CD4-positive, alpha-beta T cell (primary cell): ENCODE measurements around the gene ZGRF1. TPM values are rescaled to one million over a fixed set of nuclear protein-coding genes. Genes with fewer than 3 reads are reported as not detected.

Experiments used
- ATAC-seq: fragments of 200-7000 bp; cut with Tn5 transposase; one replicate; pipeline ENCODE4 v1.10.0; 2022; ENCODE audit warnings: mild to moderate bottlenecking; ENCODE audit not compliant: poor library complexity
- CTCF ChIA-PET: fragments of 350-600 bp; sonication (Branson Sonifier 250); formaldehyde crosslinking; loops from one replicate; lab custom pipeline; 2021; ENCODE audit warnings: antibody characterized with exemption, inconsistent platforms; lab: Charles Lee
- POLR2A ChIA-PET: fragments of 350-600 bp; sonication (Branson Sonifier 250); formaldehyde crosslinking; loops from one replicate; lab custom pipeline; 2021; ENCODE audit warnings: antibody characterized with exemption, inconsistent platforms; lab: Charles Lee
- DNase-seq, 14 experiments: peaks; one replicate each; pipeline ENCODE4 v3.0.0-alpha.2; 2013 to 2020; ENCODE audit warnings: mixed read lengths in 2 of 14
- H3K27ac ChIP-seq, 2 donors: one replicate each; pipeline versions ENCODE4 v1.5.1 to v1.7.0; 2013; ENCODE audit warnings: low read length in 2 of 2, low read depth in 1 of 2, mild to moderate bottlenecking in 1 of 2
- H3K27me3 ChIP-seq, 2 experiments: 1 replicate in 1 of 2; 2 replicates in 1 of 2; pipeline versions ENCODE4 v1.6.1 to v1.7.0; 2013; ENCODE audit warnings: low read length in 2 of 2, control low read depth in 1 of 2, mild to moderate bottlenecking in 1 of 2, moderate library complexity in 1 of 2; ENCODE audit not compliant: insufficient read depth in 2 of 2, control insufficient read depth in 1 of 2
- H3K36me3 ChIP-seq: one replicate; pipeline ENCODE4 v1.6.1; 2013; ENCODE audit warnings: low read length, control low read depth; ENCODE audit not compliant: insufficient read depth
- H3K4me1 ChIP-seq: one replicate; pipeline ENCODE4 v1.6.1; 2013; ENCODE audit warnings: low read length, control low read depth; ENCODE audit not compliant: insufficient read depth
- H3K4me3 ChIP-seq: one replicate; pipeline ENCODE4 v1.5.1; 2013; ENCODE audit warnings: mild to moderate bottlenecking, low read length, moderate library complexity
- H3K9me3 ChIP-seq, 2 experiments: 1 replicate in 1 of 2; 2 replicates in 1 of 2; pipeline versions ENCODE4 v1.6.1 to v1.7.0; 2013; ENCODE audit warnings: low read length in 2 of 2, mild to moderate bottlenecking in 2 of 2, control low read depth in 1 of 2, moderate library complexity in 1 of 2; ENCODE audit not compliant: control insufficient read depth in 1 of 2, insufficient read depth in 1 of 2
- H3K27ac Mint-ChIP-seq: one replicate; pipeline ENCODE4 v1.8.0; 2020; ENCODE audit warnings: mixed read lengths
- H3K27me3 Mint-ChIP-seq: one replicate; pipeline ENCODE4 v1.8.0; 2021; ENCODE audit warnings: mixed read lengths
- H3K36me3 Mint-ChIP-seq: one replicate; pipeline ENCODE4 v1.8.0; 2021; ENCODE audit warnings: low read depth, mixed read lengths
- H3K4me1 Mint-ChIP-seq: one replicate; pipeline ENCODE4 v1.8.0; 2021; ENCODE audit warnings: low read depth, mixed read lengths
- H3K4me3 Mint-ChIP-seq: one replicate; pipeline ENCODE4 v1.8.0; 2020; ENCODE audit warnings: mild to moderate bottlenecking, mixed read lengths
- H3K9me3 Mint-ChIP-seq: one replicate; pipeline ENCODE4 v1.8.0; 2020; ENCODE audit warnings: mixed read lengths
- CTCF ChIP-seq: fragments of 200-600 bp; IDR thresholded peaks from one replicate; pipeline ENCODE4 v1.8.0; 2022; ENCODE audit warnings: antibody characterized with exemption, mild to moderate bottlenecking
- intact Hi-C, 2 experiments: fragments of 100-400 bp; cut with DNase I in 1 of 2; cut with micrococcal nuclease in 1 of 2; formaldehyde crosslinking; loops; one replicate each; pipeline versions ENCODE4 v1.15.1 to v1.9.0; 2023 to 2025; cut with DNase I, micrococcal nuclease
- total RNA-seq, 174 experiments: library from RNA in 2 of 174; stranded (reverse) in 2 of 174; gene quantifications; one replicate each; pipeline ENCODE4 v1.2.3 and lab custom pipeline; 2021 to 2026

ZGRF1 gene
- total RNA-seq, 2 experiments from 2014 or later: 11.3 to 11.7 TPM

- intact Hi-C loops: no loop called here
- Histone ChIP-seq H3K27ac (no peak overlapping the region), H3K4me1 (no peaks in the 10 kb centered on the region), H3K4me3 (no peak overlapping the region), H3K27me3 (no peaks in the 10 kb centered on the region), H3K36me3 (no peaks in the 10 kb centered on the region), H3K9me3 (no peaks in the 10 kb centered on the region)
- ChIA-PET CTCF (no interaction called here), POLR2A (no interaction called here)
- ATAC-seq (no peak), DNase-seq (no peak)
- H3K4me1 Mint-ChIP-seq: no peaks in the 10 kb centered on the region
- no peaks in the 10 kb centered on the region for H3K9me3 Mint-ChIP-seq
- H3K27ac Mint-ChIP-seq: no peak overlapping the region
- no peaks in the 10 kb centered on the region for H3K27me3 Mint-ChIP-seq
- no peak for TF ChIP-seq CTCF
- no peak overlapping the region for H3K4me3 Mint-ChIP-seq
- no peaks in the 10 kb centered on the region for H3K36me3 Mint-ChIP-seq
These were observed 37.7 kb upstream of the ZGRF1 start for GRCh38 chr4:112674376-112674775.

- H3K4me3 Mint-ChIP-seq: no peak overlapping the region
These were observed 37.0 kb upstream of the ZGRF1 start for GRCh38 chr4:112673686-112674085.

GRCh38 chr4:112673076-112673475 is 36.4 kb upstream of the ZGRF1 start:
- H3K27ac Mint-ChIP-seq: no peak overlapping the region
- H3K27me3 Mint-ChIP-seq: no peaks in the 10 kb centered on the region
- intact Hi-C loops: no loop called here
- Histone ChIP-seq H3K36me3 (no peaks in the 10 kb centered on the region), H3K4me1 (no peaks in the 10 kb centered on the region), H3K4me3 (no peak overlapping the region), H3K27me3 (no peaks in the 10 kb centered on the region), H3K9me3 (no peaks in the 10 kb centered on the region), H3K27ac (no peak overlapping the region)
- TF ChIP-seq CTCF: no peak
- CTCF ChIA-PET: no interaction called here
- H3K9me3 Mint-ChIP-seq: no peaks in the 10 kb centered on the region
- ATAC-seq: no peak
- no peaks in the 10 kb centered on the region for H3K4me1 Mint-ChIP-seq
- no peaks in the 10 kb centered on the region for H3K36me3 Mint-ChIP-seq
- POLR2A ChIA-PET: no interaction called here
- DNase-seq: no peak
- H3K4me3 Mint-ChIP-seq: no peak overlapping the region

More at GRCh38 chr4:112673686-112674085, 37.0 kb upstream of the ZGRF1 start:
- POLR2A ChIA-PET: no interaction called here
- H3K36me3 ChIP-seq: no peaks in the 10 kb centered on the region
- DNase-seq (no peak), ATAC-seq (no peak)
- no peaks in the 10 kb centered on the region for H3K9me3 ChIP-seq
- Mint-ChIP-seq H3K36me3 (no peaks in the 10 kb centered on the region), H3K9me3 (no peaks in the 10 kb centered on the region), H3K4me1 (no peaks in the 10 kb centered on the region), H3K27ac (no peak overlapping the region), H3K27me3 (no peaks in the 10 kb centered on the region)
- H3K27ac ChIP-seq: no peak overlapping the region
- no peak overlapping the region for H3K4me3 ChIP-seq
- no peaks in the 10 kb centered on the region for H3K27me3 ChIP-seq
- intact Hi-C loops: no loop called here
- CTCF ChIA-PET: no interaction called here
- no peak for TF ChIP-seq CTCF
- no peaks in the 10 kb centered on the region for H3K4me1 ChIP-seq
